Stimulated activated CD4-positive, alpha-beta T cell treated with anti-CD3 and anti-CD28 coated beads, Interleukin-2, amount 100 ng/mL, for 48 hours (primary cell): ENCODE data around the gene QKI.

Experiments
- DNase-seq, 2 donors: peaks; one replicate each; pipeline ENCODE4 v3.0.0-alpha.2; 2020

QKI gene

GRCh38 chr6:163626073-163626867, 211.8 kb downstream of the QKI start:
- no peak for DNase-seq

GRCh38 chr6:163627274-163628062, 212.9 kb downstream of the QKI start:
- DNase-seq = no peak
